HEK293 (cell line): ENCODE measurements around the gene RHBDD2.

Source experiments
- CTCF ChIP-seq: fragments of 450-650 bp; formaldehyde crosslinking; IDR thresholded peaks from 2 replicates; pipeline ENCODE4 v1.5.1; 2016; ENCODE audit warnings: missing biosample characterization, missing genetic modification characterization
- HOXD13 ChIP-seq: sonication (generic); formaldehyde crosslinking; IDR thresholded peaks from 2 replicates; pipeline ENCODE4 v1.8.0; 2022; ENCODE audit warnings: missing genetic modification reagents, borderline replicate concordance
- YY1 ChIP-seq: fragments of 450-650 bp; formaldehyde crosslinking; IDR thresholded peaks from 2 replicates; pipeline ENCODE4 v1.5.1; 2018; ENCODE audit warnings: missing biosample characterization, missing genetic modification characterization
- ZFHX2 ChIP-seq: fragments of 450-650 bp; formaldehyde crosslinking; conservative IDR thresholded peaks from 2 replicates; pipeline ENCODE4 v1.5.1; 2016; ENCODE audit warnings: missing biosample characterization, missing genetic modification characterization
- ZNF274 ChIP-seq, 2 experiments: fragments of 200-500 bp in 1 of 2; fragments of 450-650 bp in 1 of 2; sonication (Bioruptor generic) in 1 of 2; formaldehyde crosslinking in 1 of 2; IDR thresholded peaks; 2 replicates each; pipeline versions ENCODE4 v1.5.1 to v1.6.1; 2014 to 2016; ENCODE audit warnings: borderline replicate concordance in 1 of 2, inconsistent platforms in 1 of 2, low read length in 1 of 2, missing biosample characterization in 1 of 2, missing genetic modification characterization in 1 of 2
- ZNF292 ChIP-seq: fragments of 450-650 bp; formaldehyde crosslinking; IDR thresholded peaks from 2 replicates; pipeline ENCODE4 v1.5.1; 2016; ENCODE audit warnings: low read depth, missing biosample characterization, missing genetic modification characterization, borderline replicate concordance
- ZNF366 ChIP-seq: fragments of 450-650 bp; formaldehyde crosslinking; conservative IDR thresholded peaks from 2 replicates; pipeline ENCODE4 v1.5.1; 2016; ENCODE audit warnings: missing biosample characterization, missing genetic modification characterization
- ZNF513 ChIP-seq: fragments of 450-650 bp; IDR thresholded peaks from 2 replicates; pipeline ENCODE4 v1.5.1; 2018; ENCODE audit warnings: missing biosample characterization, missing genetic modification characterization

- TF ChIP-seq YY1 (no peak), CTCF (tag by site-specific recombination) (no peak), ZNF274 (IDR thresholded peaks at IDR 0.05; ENCODE audit: low read length) (no peak), ZNF274 (tag by site-specific recombination; IDR thresholded peaks at IDR 0.05; ENCODE audit: borderline replicate concordance) (no peak), ZNF292 (tag by site-specific recombination) (no peak), HOXD13 (CRISPR knock-in tag) (no peak), ZNF366 (tag by site-specific recombination) (no peak), ZFHX2 (tag by site-specific recombination) (no peak), ZNF513 (tag by site-specific recombination) (no peak)
These were observed 46.1 kb downstream of the RHBDD2 start for GRCh38 chr7:75924889-75925288.
